Mesothelial cell of epicardium (in vitro differentiated cells): ENCODE data around the gene EHMT1. TPM values are rescaled to one million over a fixed set of nuclear protein-coding genes. Genes with fewer than 3 reads are reported as not detected.

Source experiments
- DNase-seq, 2 experiments: peaks; one replicate each; pipeline ENCODE4 v3.0.0; 2021; ENCODE audit warnings: low spot score in 2 of 2; ENCODE audit not compliant: unreplicated experiment in 2 of 2
- H3K27ac Mint-ChIP-seq: 2 replicates; pipeline ENCODE4 v1.8.0; 2021; ENCODE audit warnings: mixed read lengths
- H3K27me3 Mint-ChIP-seq: 2 replicates; pipeline ENCODE4 v1.8.0; 2021; ENCODE audit warnings: low read depth, mixed read lengths
- H3K36me3 Mint-ChIP-seq: 2 replicates; pipeline ENCODE4 v1.8.0; 2021; ENCODE audit warnings: mixed read lengths
- H3K4me1 Mint-ChIP-seq: 2 replicates; pipeline ENCODE4 v1.8.0; 2021; ENCODE audit warnings: mixed read lengths
- H3K4me3 Mint-ChIP-seq: 2 replicates; pipeline ENCODE4 v1.8.0; 2021; ENCODE audit warnings: mild to moderate bottlenecking, moderate library complexity, mixed read lengths
- H3K9me3 Mint-ChIP-seq: 2 replicates; pipeline ENCODE4 v1.8.0; 2021; ENCODE audit warnings: mixed read lengths
- CTCF ChIP-seq: fragments of 200-600 bp; sonication (generic); IDR thresholded peaks from one replicate; pipeline ENCODE4 v1.5.0; 2021; ENCODE audit warnings: antibody characterized with exemption; ENCODE audit not compliant: unreplicated experiment
- total RNA-seq: library from RNA; stranded (reverse); gene quantifications from 3 replicates; pipeline ENCODE4 v1.2.1, GENCODE V29; 2021

EHMT1 gene
- total RNA-seq, 1 donor from 2014 or later: 147 TPM

- H3K36me3 Mint-ChIP-seq: peaks cover 41% of the 10 kb centered on the region
- no peaks in the 10 kb centered on the region for H3K9me3 Mint-ChIP-seq
- peaks cover 2% of the 10 kb centered on the region for H3K4me1 Mint-ChIP-seq
- H3K4me3 Mint-ChIP-seq: no peak overlapping the region
- no peak for DNase-seq
- no peak overlapping the region for H3K27ac Mint-ChIP-seq
- no peak for TF ChIP-seq CTCF
- H3K27me3 Mint-ChIP-seq: no peaks in the 10 kb centered on the region
Measured at GRCh38 chr9:137788561-137789294, 169.9 kb downstream of the EHMT1 start.

- peaks cover 40% of the 10 kb centered on the region for H3K36me3 Mint-ChIP-seq
- H3K27me3 Mint-ChIP-seq: no peaks in the 10 kb centered on the region
- no peaks in the 10 kb centered on the region for H3K9me3 Mint-ChIP-seq
- DNase-seq: no peak
- no peak overlapping the region for H3K27ac Mint-ChIP-seq
- peaks cover 2% of the 10 kb centered on the region for H3K4me1 Mint-ChIP-seq
- H3K4me3 Mint-ChIP-seq: no peak overlapping the region
- no peak for TF ChIP-seq CTCF
Measured at GRCh38 chr9:137789295-137789895, 170.6 kb downstream of the EHMT1 start.

GRCh38 chr9:137791947-137792346 is 173.1 kb downstream of the EHMT1 start:
- no peak for TF ChIP-seq CTCF
- no peak for DNase-seq
- H3K27me3 Mint-ChIP-seq: no peaks in the 10 kb centered on the region
- H3K27ac Mint-ChIP-seq: no peak overlapping the region
- H3K9me3 Mint-ChIP-seq: no peaks in the 10 kb centered on the region
- peaks cover under 1% of the 10 kb centered on the region for H3K4me1 Mint-ChIP-seq
- H3K36me3 Mint-ChIP-seq: peaks cover 54% of the 10 kb centered on the region
- H3K4me3 Mint-ChIP-seq: no peak overlapping the region

- peaks cover 59% of the 10 kb centered on the region for H3K36me3 Mint-ChIP-seq
- no peak overlapping the region for H3K4me3 Mint-ChIP-seq
- TF ChIP-seq CTCF: no peak
- DNase-seq: no peak
- no peak overlapping the region for H3K27ac Mint-ChIP-seq
- no peaks in the 10 kb centered on the region for H3K4me1 Mint-ChIP-seq
- H3K9me3 Mint-ChIP-seq: no peaks in the 10 kb centered on the region
- no peaks in the 10 kb centered on the region for H3K27me3 Mint-ChIP-seq
Measured at GRCh38 chr9:137793196-137793841, 174.5 kb downstream of the EHMT1 start.

- no peak for DNase-seq
- no peak for TF ChIP-seq CTCF
- no peaks in the 10 kb centered on the region for H3K4me1 Mint-ChIP-seq
- H3K27ac Mint-ChIP-seq: no peak overlapping the region
- H3K4me3 Mint-ChIP-seq: no peak overlapping the region
- peaks cover 68% of the 10 kb centered on the region for H3K36me3 Mint-ChIP-seq
- no peaks in the 10 kb centered on the region for H3K27me3 Mint-ChIP-seq
- H3K9me3 Mint-ChIP-seq: no peaks in the 10 kb centered on the region
Measured at GRCh38 chr9:137795156-137795666, 176.4 kb downstream of the EHMT1 start.
